ENCODE results near the gene ARL8B.

DNA sequence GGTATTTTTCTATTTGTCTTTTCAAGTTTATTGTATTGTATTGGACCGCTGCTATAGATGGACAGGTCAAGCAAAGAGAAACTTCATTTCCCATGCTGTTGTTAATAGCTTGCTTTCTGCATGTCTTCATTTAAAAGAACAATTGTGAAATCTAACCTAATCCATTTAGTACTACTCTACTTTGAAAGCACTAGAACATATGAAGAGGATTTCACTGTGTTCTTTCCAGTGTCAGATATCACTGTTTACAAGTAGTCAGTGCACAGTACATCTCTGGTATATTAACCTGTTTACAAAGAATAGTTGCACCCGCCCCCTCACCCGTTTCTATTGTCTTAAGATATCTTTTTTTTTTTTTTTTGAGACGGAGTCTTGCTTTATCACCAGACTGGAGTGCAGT, 43.6 kb downstream of the ARL8B start:
- TF ChIP-seq L3MBTL2 (conservative IDR thresholded peaks at IDR 0.05) (no peak), SUZ12 (IDR thresholded peaks at IDR 0.05) (no peak), SP1 (IDR thresholded peaks at IDR 0.05) (no peak), FOXM1 (IDR thresholded peaks at IDR 0.05; ENCODE audit: borderline replicate concordance) (no peak), ELF4 (IDR thresholded peaks at IDR 0.05) (no peak), ZNF384 (IDR thresholded peaks at IDR 0.05) (no peak), FOXK2 (IDR thresholded peaks at IDR 0.05) (no peak), ARNT (IDR thresholded peaks at IDR 0.05) (no peak), CTBP1 (IDR thresholded peaks at IDR 0.05; ENCODE audit: borderline replicate concordance) (no peak), LEF1 (IDR thresholded peaks at IDR 0.05; ENCODE audit: borderline replicate concordance) (no peak), TARDBP (IDR thresholded peaks at IDR 0.05) (no peak), NFRKB (IDR thresholded peaks at IDR 0.05) (no peak), FOXA1 (IDR thresholded peaks at IDR 0.05) (no peak)
- TF ChIP-seq, protein P1, sequence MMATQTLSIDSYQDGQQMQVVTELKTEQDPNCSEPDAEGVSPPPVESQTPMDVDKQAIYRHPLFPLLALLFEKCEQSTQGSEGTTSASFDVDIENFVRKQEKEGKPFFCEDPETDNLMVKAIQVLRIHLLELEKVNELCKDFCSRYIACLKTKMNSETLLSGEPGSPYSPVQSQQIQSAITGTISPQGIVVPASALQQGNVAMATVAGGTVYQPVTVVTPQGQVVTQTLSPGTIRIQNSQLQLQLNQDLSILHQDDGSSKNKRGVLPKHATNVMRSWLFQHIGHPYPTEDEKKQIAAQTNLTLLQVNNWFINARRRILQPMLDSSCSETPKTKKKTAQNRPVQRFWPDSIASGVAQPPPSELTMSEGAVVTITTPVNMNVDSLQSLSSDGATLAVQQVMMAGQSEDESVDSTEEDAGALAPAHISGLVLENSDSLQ (IDR thresholded peaks at IDR 0.05): no peak
